HL-60/S4 (cell line): ENCODE results near the gene CEP72.
"Not testable (repeated sequence)": the region's sequence is repeated elsewhere in the genome, so short reads cannot be mapped to it uniquely, and the experiment has no call there.

Experiments used
- in situ Hi-C: fragments of 300-500 bp; cut with MboI; formaldehyde crosslinking; loops from 2 replicates; pipeline ENCODE4 v1.14.3; 2022; ENCODE audit warnings: low sequenced_read_pairs

CEP72 gene

GRCh38 chr5:611731-612486, at the start of gene CEP72:
TSS of gene CEP72 (plus strand) at chr5:612340. CDS start at chr5:612362, 22 bp downstream.
- in situ Hi-C loops: no loop called here

GRCh38 chr5:565782-566440, 46.2 kb upstream of the CEP72 start:
- in situ Hi-C loops: no loop called here

GRCh38 chr5:566636-567309, 45.4 kb upstream of the CEP72 start:
- in situ Hi-C loops: no loop called here

- in situ Hi-C loops: no loop called here
These were observed 44.5 kb upstream of the CEP72 start for GRCh38 chr5:567664-568060.

- in situ Hi-C loops: no loop called here
These were observed 43.9 kb upstream of the CEP72 start for GRCh38 chr5:568061-568781.

GRCh38 chr5:568809-569208, 43.3 kb upstream of the CEP72 start:
- in situ Hi-C loops: no loop called here

- in situ Hi-C loops: no loop called here
These were observed 42.7 kb upstream of the CEP72 start for GRCh38 chr5:569358-569867.

GRCh38 chr5:569868-570361, 42.2 kb upstream of the CEP72 start:
- in situ Hi-C loops: no loop called here

- in situ Hi-C loops: no loop called here
These were observed 41.7 kb upstream of the CEP72 start for GRCh38 chr5:570446-570845.

- in situ Hi-C loops: no loop called here
These were observed 41.3 kb upstream of the CEP72 start for GRCh38 chr5:570886-571285.

GRCh38 chr5:571791-572190, 40.3 kb upstream of the CEP72 start:
- in situ Hi-C loops: no loop called here

GRCh38 chr5:572398-573019, 39.6 kb upstream of the CEP72 start:
- in situ Hi-C loops: no loop called here

- in situ Hi-C loops: no loop called here
These were observed 38.9 kb upstream of the CEP72 start for GRCh38 chr5:573206-573605.

GRCh38 chr5:573976-574375, 38.2 kb upstream of the CEP72 start:
- in situ Hi-C loops: no loop called here

- in situ Hi-C loops: no loop called here
These were observed 37.2 kb upstream of the CEP72 start for GRCh38 chr5:574906-575305.

GRCh38 chr5:575636-576035, 36.5 kb upstream of the CEP72 start:
- in situ Hi-C loops: no loop called here

GRCh38 chr5:577214-577613, 34.9 kb upstream of the CEP72 start:
- in situ Hi-C loops: not testable (repeated sequence)

GRCh38 chr5:577800-578199, 34.3 kb upstream of the CEP72 start:
- in situ Hi-C loops: no loop called here

GRCh38 chr5:579211-579610, 32.9 kb upstream of the CEP72 start:
- in situ Hi-C loops: no loop called here

- in situ Hi-C loops: no loop called here
These were observed 32.3 kb upstream of the CEP72 start for GRCh38 chr5:579746-580366.
